ENCODE results near the gene NUDT22.

The NUDT22 gene

GRCh38 chr11:64206457-64207255 lies 19.4 kb upstream of the NUDT22 start, which contains the start of gene FERMT3:
FERMT3 (plus strand) TSS chr11:64206721; CDS start chr11:64207365, 644 bp downstream.
- Histone ChIP-seq H3K9ac (ENCODE audit: low read length) (peak within 1 kb of the TSS; percentile 89), H3K36me3 (ENCODE audit: low read length) (no peaks in the 10 kb centered on the region; the same call in 1 of the 2 replicates), H3K27ac (ENCODE audit: low read depth, low read length) (peak within 1 kb of the TSS; percentile 86), H3F3A (ENCODE audit: insufficient read depth) (peaks cover 15% of the 10 kb centered on the region), H3K27me3 (ENCODE audit: low read length) (no peaks in the 10 kb centered on the region), H2AFZ (ENCODE audit: low read depth, low read length, severe bottlenecking) (peak within 1 kb of the TSS; percentile 24), H3K9me3 (ENCODE audit: insufficient read depth, low read length) (no peaks in the 10 kb centered on the region), H3K9me2 (replicated peaks; ENCODE audit: insufficient read depth, low read length) (no peaks in the 10 kb centered on the region), H4K20me1 (ENCODE audit: low read depth, low read length) (no peaks in the 10 kb centered on the region), H3K4me2 (ENCODE audit: low read depth, low read length, poor library complexity, severe bottlenecking) (peak within 1 kb of the TSS; percentile 97), H3K4me3 (ENCODE audit: insufficient read depth, low read length, poor library complexity, severe bottlenecking) (peak within 1 kb of the TSS; percentile 72), H3K79me2 (ENCODE audit: insufficient read depth, low read length) (no peaks in the 10 kb centered on the region; the same call in 1 of the 2 replicates)
- TF ChIP-seq, protein P1, sequence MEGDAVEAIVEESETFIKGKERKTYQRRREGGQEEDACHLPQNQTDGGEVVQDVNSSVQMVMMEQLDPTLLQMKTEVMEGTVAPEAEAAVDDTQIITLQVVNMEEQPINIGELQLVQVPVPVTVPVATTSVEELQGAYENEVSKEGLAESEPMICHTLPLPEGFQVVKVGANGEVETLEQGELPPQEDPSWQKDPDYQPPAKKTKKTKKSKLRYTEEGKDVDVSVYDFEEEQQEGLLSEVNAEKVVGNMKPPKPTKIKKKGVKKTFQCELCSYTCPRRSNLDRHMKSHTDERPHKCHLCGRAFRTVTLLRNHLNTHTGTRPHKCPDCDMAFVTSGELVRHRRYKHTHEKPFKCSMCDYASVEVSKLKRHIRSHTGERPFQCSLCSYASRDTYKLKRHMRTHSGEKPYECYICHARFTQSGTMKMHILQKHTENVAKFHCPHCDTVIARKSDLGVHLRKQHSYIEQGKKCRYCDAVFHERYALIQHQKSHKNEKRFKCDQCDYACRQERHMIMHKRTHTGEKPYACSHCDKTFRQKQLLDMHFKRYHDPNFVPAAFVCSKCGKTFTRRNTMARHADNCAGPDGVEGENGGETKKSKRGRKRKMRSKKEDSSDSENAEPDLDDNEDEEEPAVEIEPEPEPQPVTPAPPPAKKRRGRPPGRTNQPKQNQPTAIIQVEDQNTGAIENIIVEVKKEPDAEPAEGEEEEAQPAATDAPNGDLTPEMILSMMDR (IDR thresholded peaks at IDR 0.05; ENCODE audit: insufficient read depth, low read length, poor library complexity, severe bottlenecking), result no peak
- TF ChIP-seq EZH2phosphoT487 (conservative IDR thresholded peaks at IDR 0.05; ENCODE audit: low read length), result no peak

- H4K20me1 ChIP-seq (ENCODE audit: low read depth, low read length), result no peaks in the 10 kb centered on the region
- peaks cover 15% of the 10 kb centered on the region for H3F3A ChIP-seq (ENCODE audit: insufficient read depth)
- H3K9me2 ChIP-seq (replicated peaks; ENCODE audit: insufficient read depth, low read length), result no peaks in the 10 kb centered on the region
- peak overlapping the region; percentile 86 for H3K27ac ChIP-seq (ENCODE audit: low read depth, low read length)
- no peaks in the 10 kb centered on the region; the same call in 1 of the 2 replicates for H3K36me3 ChIP-seq (ENCODE audit: low read length)
- H2AFZ ChIP-seq (ENCODE audit: low read depth, low read length, severe bottlenecking), result peak overlapping the region; percentile 24
- peak overlapping the region; percentile 97 for H3K4me2 ChIP-seq (ENCODE audit: low read depth, low read length, poor library complexity, severe bottlenecking)
- H3K79me2 ChIP-seq (ENCODE audit: insufficient read depth, low read length), result no peaks in the 10 kb centered on the region; the same call in 1 of the 2 replicates
- TF ChIP-seq, protein P1 (IDR thresholded peaks at IDR 0.05; ENCODE audit: insufficient read depth, low read length, poor library complexity, severe bottlenecking), result no peak
- no peak for TF ChIP-seq EZH2phosphoT487 (conservative IDR thresholded peaks at IDR 0.05; ENCODE audit: low read length)
- peak overlapping the region; percentile 89 for H3K9ac ChIP-seq (ENCODE audit: low read length)
- peak overlapping the region; percentile 72 for H3K4me3 ChIP-seq (ENCODE audit: insufficient read depth, low read length, poor library complexity, severe bottlenecking)
- H3K27me3 ChIP-seq (ENCODE audit: low read length), result no peaks in the 10 kb centered on the region
- no peaks in the 10 kb centered on the region for H3K9me3 ChIP-seq (ENCODE audit: insufficient read depth, low read length)
Observed at GRCh38 chr11:64207256-64208085, 18.6 kb upstream of the NUDT22 start.

- Histone ChIP-seq H3K27me3 (ENCODE audit: low read length) (no peaks in the 10 kb centered on the region), H2AFZ (ENCODE audit: low read depth, low read length, severe bottlenecking) (no peak overlapping the region), H4K20me1 (ENCODE audit: low read depth, low read length) (no peaks in the 10 kb centered on the region), H3F3A (ENCODE audit: insufficient read depth) (peaks cover 15% of the 10 kb centered on the region), H3K79me2 (ENCODE audit: insufficient read depth, low read length) (no peaks in the 10 kb centered on the region; the same call in 1 of the 2 replicates), H3K36me3 (ENCODE audit: low read length) (no peaks in the 10 kb centered on the region; the same call in 1 of the 2 replicates), H3K9me2 (replicated peaks; ENCODE audit: insufficient read depth, low read length) (no peaks in the 10 kb centered on the region), H3K4me3 (ENCODE audit: insufficient read depth, low read length, poor library complexity, severe bottlenecking) (peak overlapping the region; percentile 72), H3K9me3 (ENCODE audit: insufficient read depth, low read length) (no peaks in the 10 kb centered on the region), H3K9ac (ENCODE audit: low read length) (peak overlapping the region; percentile 89), H3K4me2 (ENCODE audit: low read depth, low read length, poor library complexity, severe bottlenecking) (peak overlapping the region; percentile 97), H3K27ac (ENCODE audit: low read depth, low read length) (peak overlapping the region; percentile 86)
- TF ChIP-seq, protein P1 (IDR thresholded peaks at IDR 0.05; ENCODE audit: insufficient read depth, low read length, poor library complexity, severe bottlenecking), result no peak
- no peak for TF ChIP-seq EZH2phosphoT487 (conservative IDR thresholded peaks at IDR 0.05; ENCODE audit: low read length)
Observed at GRCh38 chr11:64208086-64208795, 17.8 kb upstream of the NUDT22 start.
